Measurements from ENCODE around the gene ABCC2. TPM values are rescaled to one million over a fixed set of nuclear protein-coding genes. Genes with fewer than 3 reads are reported as not detected.
"Not testable (repeated sequence)": the region's sequence is repeated elsewhere in the genome, so short reads cannot be mapped to it uniquely, and the experiment has no call there.

Gene ABCC2
- total RNA-seq, 1 donor from 2014 or later = 0.22 TPM

- no peaks in the 10 kb centered on the region for H3K36me3 ChIP-seq
- intact Hi-C loops (cut with micrococcal nuclease) = no loop called here
These were observed 46.0 kb downstream of the ABCC2 start for GRCh38 chr10:99828464-99828863.

DNA sequence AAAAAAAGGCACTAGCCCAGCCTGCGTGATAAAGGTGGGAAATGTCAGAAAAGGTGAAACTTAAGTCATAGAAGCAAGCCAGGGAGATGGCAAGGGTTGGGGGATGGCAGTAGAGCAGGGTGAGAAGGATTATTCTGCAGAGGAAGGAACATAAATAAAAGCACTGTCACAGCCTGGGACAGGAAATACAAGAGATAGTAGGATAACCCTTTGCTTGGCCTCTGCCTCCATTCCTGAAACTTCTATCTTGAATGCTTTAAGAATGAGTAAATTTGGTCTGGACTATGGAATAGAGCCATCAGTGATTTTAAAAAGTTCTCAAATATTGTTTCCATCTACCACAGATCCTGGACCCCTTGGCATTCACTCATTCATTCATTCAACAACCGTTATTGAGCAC, 50.0 kb downstream of the ABCC2 start:
- intact Hi-C loops (cut with micrococcal nuclease) = no loop called here
- no peaks in the 10 kb centered on the region for H3K36me3 ChIP-seq
- H3K27ac ChIP-seq (replicated peaks) = no peak overlapping the region
- no peaks in the 10 kb centered on the region for H3K9me3 ChIP-seq (replicated peaks)
- H3K4me1 ChIP-seq = peaks cover 7% of the 10 kb centered on the region
- no peak overlapping the region for H3K4me3 ChIP-seq
- no peak for DNase-seq
- TF ChIP-seq, protein P1, sequence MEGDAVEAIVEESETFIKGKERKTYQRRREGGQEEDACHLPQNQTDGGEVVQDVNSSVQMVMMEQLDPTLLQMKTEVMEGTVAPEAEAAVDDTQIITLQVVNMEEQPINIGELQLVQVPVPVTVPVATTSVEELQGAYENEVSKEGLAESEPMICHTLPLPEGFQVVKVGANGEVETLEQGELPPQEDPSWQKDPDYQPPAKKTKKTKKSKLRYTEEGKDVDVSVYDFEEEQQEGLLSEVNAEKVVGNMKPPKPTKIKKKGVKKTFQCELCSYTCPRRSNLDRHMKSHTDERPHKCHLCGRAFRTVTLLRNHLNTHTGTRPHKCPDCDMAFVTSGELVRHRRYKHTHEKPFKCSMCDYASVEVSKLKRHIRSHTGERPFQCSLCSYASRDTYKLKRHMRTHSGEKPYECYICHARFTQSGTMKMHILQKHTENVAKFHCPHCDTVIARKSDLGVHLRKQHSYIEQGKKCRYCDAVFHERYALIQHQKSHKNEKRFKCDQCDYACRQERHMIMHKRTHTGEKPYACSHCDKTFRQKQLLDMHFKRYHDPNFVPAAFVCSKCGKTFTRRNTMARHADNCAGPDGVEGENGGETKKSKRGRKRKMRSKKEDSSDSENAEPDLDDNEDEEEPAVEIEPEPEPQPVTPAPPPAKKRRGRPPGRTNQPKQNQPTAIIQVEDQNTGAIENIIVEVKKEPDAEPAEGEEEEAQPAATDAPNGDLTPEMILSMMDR (IDR thresholded peaks at IDR 0.05; ENCODE audit: borderline replicate concordance) = no peak
- no peaks in the 10 kb centered on the region for H3K27me3 ChIP-seq (ENCODE audit: low read depth)

More at GRCh38 chr10:99828464-99828863, 46.0 kb downstream of the ABCC2 start:
- no peak for DNase-seq
- TF ChIP-seq, protein P1 (IDR thresholded peaks at IDR 0.05; ENCODE audit: borderline replicate concordance) = no peak
- Histone ChIP-seq H3K9me3 (replicated peaks) (no peaks in the 10 kb centered on the region), H3K27ac (replicated peaks) (no peak overlapping the region), H3K4me3 (no peak overlapping the region), H3K27me3 (ENCODE audit: low read depth) (no peaks in the 10 kb centered on the region), H3K4me1 (no peaks in the 10 kb centered on the region)

DNA sequence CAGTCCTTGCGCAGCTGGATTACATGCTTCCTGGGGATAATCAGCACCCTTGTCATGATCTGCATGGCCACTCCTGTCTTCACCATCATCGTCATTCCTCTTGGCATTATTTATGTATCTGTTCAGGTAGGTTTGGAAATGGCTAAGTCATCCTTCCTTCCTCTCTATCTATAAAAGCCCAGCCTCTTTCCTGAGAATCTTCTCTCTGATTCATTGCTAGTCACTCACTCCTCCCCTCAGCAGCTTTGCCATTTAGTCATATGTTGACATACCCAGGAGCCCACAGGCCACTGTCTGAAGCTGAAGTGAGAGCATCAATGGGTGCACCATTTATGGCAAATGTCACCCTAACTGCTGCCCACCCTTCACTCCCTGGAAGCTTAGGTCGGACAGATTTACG, 52.0 kb downstream of the ABCC2 start:
- H3K27ac ChIP-seq (replicated peaks) = no peak overlapping the region
- H3K27me3 ChIP-seq (ENCODE audit: low read depth) = no peaks in the 10 kb centered on the region
- intact Hi-C loops (cut with micrococcal nuclease) = no loop called here
- H3K36me3 ChIP-seq = no peaks in the 10 kb centered on the region
- peaks cover 7% of the 10 kb centered on the region for H3K4me1 ChIP-seq
- no peak overlapping the region for H3K4me3 ChIP-seq
- H3K9me3 ChIP-seq (replicated peaks) = no peaks in the 10 kb centered on the region
- TF ChIP-seq, protein P1 (IDR thresholded peaks at IDR 0.05; ENCODE audit: borderline replicate concordance) = no peak
- DNase-seq = no peak

- intact Hi-C loops (cut with micrococcal nuclease) = no loop called here
- TF ChIP-seq, protein P1 (IDR thresholded peaks at IDR 0.05; ENCODE audit: borderline replicate concordance) = no peak
- H3K27ac ChIP-seq (replicated peaks) = no peak overlapping the region
These were observed 53.5 kb downstream of the ABCC2 start for GRCh38 chr10:99835947-99836346.

DNA sequence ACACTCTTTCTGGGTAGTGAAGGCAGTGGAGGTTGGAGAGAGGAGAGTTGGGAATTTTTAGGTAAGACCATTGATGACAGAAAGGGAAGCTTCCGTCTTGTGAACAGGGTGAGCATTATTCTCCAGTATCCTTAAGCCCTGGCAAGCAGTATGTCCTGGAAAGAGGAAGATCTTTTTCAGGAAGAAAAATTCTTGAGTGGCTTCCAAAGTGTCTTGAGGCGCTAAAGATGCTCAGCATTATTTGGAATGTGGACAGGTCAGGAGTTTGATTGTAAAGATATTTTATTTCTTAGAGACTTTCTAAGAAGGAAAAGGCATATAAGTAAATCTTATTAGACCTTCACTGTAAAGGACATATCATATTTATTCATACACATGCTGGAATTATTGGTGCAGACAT, 54.3 kb downstream of the ABCC2 start:
- Histone ChIP-seq H3K36me3 (no peaks in the 10 kb centered on the region), H3K4me3 (no peak overlapping the region), H3K27me3 (ENCODE audit: low read depth) (no peaks in the 10 kb centered on the region), H3K9me3 (replicated peaks) (no peaks in the 10 kb centered on the region), H3K27ac (replicated peaks) (no peak overlapping the region), H3K4me1 (peaks cover 7% of the 10 kb centered on the region)
- DNase-seq = no peak
- TF ChIP-seq, protein P1 (IDR thresholded peaks at IDR 0.05; ENCODE audit: borderline replicate concordance) = no peak
- intact Hi-C loops (cut with micrococcal nuclease) = no loop called here

More at GRCh38 chr10:99835947-99836346, 53.5 kb downstream of the ABCC2 start:
- Histone ChIP-seq H3K4me3 (no peak overlapping the region), H3K9me3 (replicated peaks) (no peaks in the 10 kb centered on the region), H3K27me3 (ENCODE audit: low read depth) (no peaks in the 10 kb centered on the region), H3K4me1 (peaks cover 7% of the 10 kb centered on the region), H3K36me3 (no peaks in the 10 kb centered on the region)
- DNase-seq = no peak

GRCh38 chr10:99840859-99841258, 58.4 kb downstream of the ABCC2 start:
- H3K4me1 ChIP-seq; H3K9me3 ChIP-seq (replicated peaks); H3K27ac ChIP-seq (replicated peaks); DNase-seq; H3K36me3 ChIP-seq; H3K27me3 ChIP-seq (ENCODE audit: low read depth); intact Hi-C loops (cut with micrococcal nuclease); H3K4me3 ChIP-seq: not testable (repeated sequence)

All from left ventricle myocardium inferior (tissue), 1 donor.